Ovary (tissue), 3 donors: ENCODE measurements around the gene MORN3.
"Not testable (repeated sequence)": the region's sequence is repeated elsewhere in the genome, so short reads cannot be mapped to it uniquely, and the experiment has no call there.

Experiments
- POLR2A ChIP-seq: fragments of 450-650 bp; IDR thresholded peaks from one replicate; pipeline ENCODE4 v1.6.1; 2017; ENCODE audit warnings: antibody characterized with exemption, mild to moderate bottlenecking, moderate library complexity
- TF ChIP-seq, protein P1 (sequence below), 3 donors: fragments of 450-650 bp in 2 of 3; fragments of 200-600 bp in 1 of 3; IDR thresholded peaks; one replicate each; pipeline versions ENCODE4 v1.5.1 to v1.8.0; 2016 to 2022; ENCODE audit warnings: antibody characterized with exemption in 3 of 3, mild to moderate bottlenecking in 1 of 3
- donor health status: DM: no; HTN: no; CAD: no.

DNA sequence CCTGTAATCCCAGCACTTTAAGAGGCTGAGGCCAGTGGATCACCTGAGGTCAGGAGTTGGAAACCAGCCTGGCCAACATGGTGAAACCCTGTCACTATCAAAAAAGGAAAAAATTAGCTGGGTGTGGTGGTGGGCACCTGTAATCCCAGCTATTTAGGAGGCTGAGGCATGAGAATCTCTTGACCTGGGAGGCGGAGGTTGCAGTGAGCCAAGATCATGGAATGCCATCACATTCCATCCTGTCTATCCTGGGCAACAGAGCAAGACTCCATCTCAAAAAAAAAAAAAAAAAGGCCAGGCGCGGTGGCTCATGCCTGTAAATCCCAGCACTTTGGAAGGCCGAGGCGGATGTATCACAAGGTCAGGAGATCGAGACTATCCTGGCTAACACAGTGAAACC lies 28.4 kb upstream of the MORN3 start:
- TF ChIP-seq, protein P1, sequence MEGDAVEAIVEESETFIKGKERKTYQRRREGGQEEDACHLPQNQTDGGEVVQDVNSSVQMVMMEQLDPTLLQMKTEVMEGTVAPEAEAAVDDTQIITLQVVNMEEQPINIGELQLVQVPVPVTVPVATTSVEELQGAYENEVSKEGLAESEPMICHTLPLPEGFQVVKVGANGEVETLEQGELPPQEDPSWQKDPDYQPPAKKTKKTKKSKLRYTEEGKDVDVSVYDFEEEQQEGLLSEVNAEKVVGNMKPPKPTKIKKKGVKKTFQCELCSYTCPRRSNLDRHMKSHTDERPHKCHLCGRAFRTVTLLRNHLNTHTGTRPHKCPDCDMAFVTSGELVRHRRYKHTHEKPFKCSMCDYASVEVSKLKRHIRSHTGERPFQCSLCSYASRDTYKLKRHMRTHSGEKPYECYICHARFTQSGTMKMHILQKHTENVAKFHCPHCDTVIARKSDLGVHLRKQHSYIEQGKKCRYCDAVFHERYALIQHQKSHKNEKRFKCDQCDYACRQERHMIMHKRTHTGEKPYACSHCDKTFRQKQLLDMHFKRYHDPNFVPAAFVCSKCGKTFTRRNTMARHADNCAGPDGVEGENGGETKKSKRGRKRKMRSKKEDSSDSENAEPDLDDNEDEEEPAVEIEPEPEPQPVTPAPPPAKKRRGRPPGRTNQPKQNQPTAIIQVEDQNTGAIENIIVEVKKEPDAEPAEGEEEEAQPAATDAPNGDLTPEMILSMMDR (IDR thresholded peaks at IDR 0.05), result not testable (repeated sequence)
- not testable (repeated sequence) for TF ChIP-seq POLR2A
